ENCODE data around the gene PRRX1.

Gene PRRX1

GRCh38 chr1:170664828-170665612 lies 1.1 kb downstream of the PRRX1 start:
- no peak for DNase-seq (ENCODE audit: low read depth)

GRCh38 chr1:170665629-170666028 lies 1.7 kb downstream of the PRRX1 start:
- no peak for DNase-seq (ENCODE audit: low read depth)

GRCh38 chr1:170666541-170667254 lies 2.8 kb downstream of the PRRX1 start:
- no peak for DNase-seq (ENCODE audit: low read depth)

GRCh38 chr1:170668209-170669106 lies 4.5 kb downstream of the PRRX1 start:
- no peak for DNase-seq (ENCODE audit: low read depth)

- no peak for DNase-seq (ENCODE audit: low read depth)
Measured at GRCh38 chr1:170669107-170669445, 5.1 kb downstream of the PRRX1 start.

GRCh38 chr1:170669586-170670530 lies 5.9 kb downstream of the PRRX1 start:
- no peak for DNase-seq (ENCODE audit: low read depth)

GRCh38 chr1:170670802-170671628 lies 7.1 kb downstream of the PRRX1 start:
- no peak for DNase-seq (ENCODE audit: low read depth)

GRCh38 chr1:170671629-170671963 lies 7.7 kb downstream of the PRRX1 start:
- DNase-seq (ENCODE audit: low read depth): no peak

GRCh38 chr1:170672316-170672715 lies 8.4 kb downstream of the PRRX1 start:
- DNase-seq (ENCODE audit: low read depth): no peak

GRCh38 chr1:170674239-170674638 lies 10.3 kb downstream of the PRRX1 start:
- no peak for DNase-seq (ENCODE audit: low read depth)

- DNase-seq (ENCODE audit: low read depth): no peak
Measured at GRCh38 chr1:170674986-170675385, 11.1 kb downstream of the PRRX1 start.

- no peak for DNase-seq (ENCODE audit: low read depth)
Measured at GRCh38 chr1:170675865-170676264, 11.9 kb downstream of the PRRX1 start.

- no peak for DNase-seq (ENCODE audit: low read depth)
Measured at GRCh38 chr1:170676628-170677027, 12.7 kb downstream of the PRRX1 start.

GRCh38 chr1:170678027-170678600 lies 14.2 kb downstream of the PRRX1 start:
- DNase-seq (ENCODE audit: low read depth): no peak

- DNase-seq (ENCODE audit: low read depth): no peak
Measured at GRCh38 chr1:170680428-170680827, 16.5 kb downstream of the PRRX1 start.

GRCh38 chr1:170682169-170682568 lies 18.2 kb downstream of the PRRX1 start:
- DNase-seq (ENCODE audit: low read depth): no peak

- no peak for DNase-seq (ENCODE audit: low read depth)
Measured at GRCh38 chr1:170682809-170683208, 18.9 kb downstream of the PRRX1 start.

- DNase-seq (ENCODE audit: low read depth): no peak
Measured at GRCh38 chr1:170685166-170685565, 21.2 kb downstream of the PRRX1 start.

GRCh38 chr1:170686291-170686690 lies 22.4 kb downstream of the PRRX1 start:
- DNase-seq (ENCODE audit: low read depth): no peak

- DNase-seq (ENCODE audit: low read depth): no peak
Measured at GRCh38 chr1:170687621-170688020, 23.7 kb downstream of the PRRX1 start.

Measured in T follicular helper cell (primary cell).